Occipital lobe (tissue), 2 donors: ENCODE results near the gene APEH. TPM values are rescaled to one million over a fixed set of nuclear protein-coding genes. Genes with fewer than 3 reads are reported as not detected.

Experiments used
- DNase-seq: peaks from one replicate; lab custom pipeline; 2025; lab: John Stamatoyannopoulos, UW
- total RNA-seq: library from RNA; depleted of rRNA; stranded (reverse); fragments of >200 nt; gene quantifications from one replicate; pipeline ENCODE4 v1.2.3, GENCODE V29; 2014

The APEH gene
- total RNA-seq, 1 donor from 2014 or later = 65.4 TPM

DNA sequence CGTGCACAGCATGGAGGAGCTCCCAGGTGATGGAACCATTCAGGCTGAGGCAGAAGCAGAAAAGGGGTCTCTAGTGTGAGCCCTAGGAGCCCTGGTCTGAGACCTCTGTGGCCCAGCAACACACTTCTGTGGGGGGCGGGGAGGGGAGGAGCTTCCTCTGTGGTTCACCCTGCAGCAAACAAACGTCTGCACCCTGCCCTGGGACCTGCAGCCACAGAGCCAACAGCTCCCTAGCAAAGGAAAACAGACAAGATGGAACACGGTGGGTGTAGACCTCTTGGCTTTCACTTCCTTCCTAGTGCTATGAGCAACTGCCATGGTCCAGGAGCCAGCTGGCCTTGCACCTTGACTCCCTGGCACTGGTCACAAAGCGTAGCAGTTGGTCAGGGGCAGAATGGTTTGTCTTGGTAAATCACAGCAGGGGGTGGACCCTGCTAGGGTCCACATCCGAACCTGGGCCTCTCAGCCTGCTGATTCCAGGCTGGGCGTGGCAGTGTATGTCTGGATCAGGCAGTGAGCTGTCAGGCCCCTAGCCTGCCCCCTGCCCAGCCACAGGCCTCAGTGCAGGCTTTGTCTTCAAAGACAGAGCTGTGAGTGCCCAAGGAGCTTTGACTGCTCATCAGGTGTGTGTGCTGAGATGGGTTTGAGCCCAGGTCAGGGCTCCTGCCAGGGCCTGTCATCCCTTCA is 38.6 kb downstream of the APEH start:
- DNase-seq = no peak

DNA sequence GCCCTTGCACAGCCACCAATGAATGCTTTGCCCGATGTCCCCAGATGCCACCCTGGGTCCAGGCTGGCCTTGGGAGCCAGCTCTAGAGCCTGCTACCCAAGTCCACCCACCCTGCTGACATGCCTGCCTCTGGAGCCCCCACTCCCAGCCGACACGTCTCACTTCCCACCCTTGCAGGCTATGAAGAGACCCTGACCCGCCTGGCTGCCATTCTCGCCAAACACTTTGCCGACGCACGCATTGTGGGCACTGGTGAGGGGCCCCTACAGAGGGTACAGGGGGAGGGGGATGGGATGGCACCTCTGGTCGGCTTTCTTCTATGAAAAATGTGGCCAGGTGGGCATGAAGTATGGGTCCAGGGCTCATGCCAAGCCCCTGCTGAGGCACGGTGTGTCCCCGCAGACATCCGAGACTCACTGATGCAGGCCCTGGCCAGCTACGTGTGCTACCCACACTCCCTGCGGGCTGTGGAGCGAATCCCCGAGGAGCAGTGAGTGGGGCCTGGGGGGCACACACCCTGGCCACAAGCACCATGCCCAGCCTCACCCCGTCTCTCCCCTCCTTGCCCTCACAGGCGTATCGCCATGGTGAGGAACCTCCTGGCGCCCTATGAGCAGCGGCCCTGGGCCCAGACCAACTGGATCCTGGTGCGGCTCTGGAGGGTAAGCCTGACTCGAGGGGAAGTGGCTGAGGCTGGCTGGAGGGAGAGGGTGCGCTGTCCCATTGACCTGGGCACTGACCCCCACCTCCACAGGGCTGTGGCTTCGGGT is 39.4 kb downstream of the APEH start:
- DNase-seq = no peak

DNA sequence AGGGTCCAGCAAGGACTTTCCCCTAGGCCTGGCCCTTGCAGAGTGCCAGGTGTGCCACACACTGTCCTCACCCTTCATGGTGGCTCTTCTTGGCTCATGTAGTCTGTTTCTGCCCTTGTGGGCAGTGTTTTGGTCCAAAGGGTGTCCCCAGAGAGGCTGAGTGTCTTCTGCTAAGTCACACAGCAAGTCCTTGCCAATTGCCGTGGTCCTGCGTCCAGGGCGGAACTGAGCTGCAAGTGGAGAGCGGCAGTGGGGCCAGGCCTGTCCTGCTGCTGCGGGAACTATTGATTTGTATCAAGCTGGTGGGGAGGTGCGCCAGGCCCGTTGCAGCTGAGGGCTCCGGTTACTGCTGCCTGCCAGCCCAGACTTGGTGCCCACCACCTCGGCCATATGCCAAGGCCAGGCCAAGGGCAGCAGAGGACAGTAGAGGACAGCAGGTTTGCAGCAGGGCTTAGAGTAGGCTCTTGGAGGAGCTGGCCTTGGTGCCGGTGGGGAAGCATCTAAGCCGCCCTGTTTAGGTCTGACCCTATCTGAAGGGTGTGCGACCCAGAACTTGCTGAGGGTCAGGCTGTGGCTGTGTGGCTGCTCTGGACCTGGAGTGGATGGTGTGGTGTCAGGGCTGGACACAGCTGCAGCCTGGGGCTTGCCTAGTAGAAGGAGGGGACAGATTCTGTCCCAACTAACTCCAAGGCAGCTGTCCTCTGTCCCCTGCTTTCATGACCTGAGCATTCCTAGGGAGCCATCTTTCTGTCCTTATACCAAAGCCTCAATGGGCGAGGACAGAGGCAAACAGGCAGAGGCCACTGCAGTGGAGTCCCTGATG is 40.8 kb downstream of the APEH start:
- no peak for DNase-seq

DNA sequence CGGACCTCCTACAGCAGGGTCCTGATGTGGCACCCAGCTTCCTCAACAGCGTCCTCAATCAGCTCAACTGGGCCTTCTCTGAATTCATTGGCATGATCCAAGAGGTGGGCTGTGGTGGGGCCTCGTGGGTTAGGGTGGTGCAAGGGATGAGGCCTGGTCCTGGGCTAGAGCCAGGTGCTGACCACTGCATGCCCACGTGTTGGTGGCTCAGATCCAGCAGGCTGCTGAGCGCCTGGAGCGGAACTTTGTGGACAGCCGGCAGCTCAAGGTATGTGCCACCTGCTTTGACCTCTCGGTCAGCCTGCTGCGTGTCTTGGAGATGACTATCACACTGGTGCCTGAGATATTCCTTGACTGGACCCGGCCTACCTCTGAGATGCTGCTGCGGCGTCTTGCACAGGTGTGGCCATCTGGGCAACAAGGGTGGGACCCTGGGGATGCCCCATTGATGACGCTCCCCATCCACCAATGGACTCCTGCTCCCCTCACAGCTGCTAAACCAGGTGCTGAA is 41.5 kb downstream of the APEH start:
- no peak for DNase-seq

DNA sequence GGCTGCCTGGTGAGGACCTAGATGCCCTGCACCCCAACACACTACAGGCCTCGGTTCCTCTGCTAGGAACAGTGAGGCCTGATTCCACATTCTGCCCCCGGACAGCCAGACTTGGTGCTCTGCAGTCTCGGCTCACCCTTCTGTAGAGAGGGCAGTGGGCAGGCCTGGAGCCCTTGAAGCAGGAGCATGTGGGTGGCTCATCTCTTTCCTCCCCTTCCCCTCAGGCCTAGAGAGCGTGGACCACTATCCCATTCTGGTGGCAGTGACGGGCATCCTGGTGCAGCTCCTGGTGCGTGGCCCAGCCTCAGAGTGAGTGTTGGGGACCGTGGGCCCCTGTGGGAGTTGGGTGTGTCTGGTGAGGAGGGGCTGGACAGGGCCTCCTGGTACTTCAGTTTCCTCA is 42.0 kb downstream of the APEH start:
- no peak for DNase-seq

DNA sequence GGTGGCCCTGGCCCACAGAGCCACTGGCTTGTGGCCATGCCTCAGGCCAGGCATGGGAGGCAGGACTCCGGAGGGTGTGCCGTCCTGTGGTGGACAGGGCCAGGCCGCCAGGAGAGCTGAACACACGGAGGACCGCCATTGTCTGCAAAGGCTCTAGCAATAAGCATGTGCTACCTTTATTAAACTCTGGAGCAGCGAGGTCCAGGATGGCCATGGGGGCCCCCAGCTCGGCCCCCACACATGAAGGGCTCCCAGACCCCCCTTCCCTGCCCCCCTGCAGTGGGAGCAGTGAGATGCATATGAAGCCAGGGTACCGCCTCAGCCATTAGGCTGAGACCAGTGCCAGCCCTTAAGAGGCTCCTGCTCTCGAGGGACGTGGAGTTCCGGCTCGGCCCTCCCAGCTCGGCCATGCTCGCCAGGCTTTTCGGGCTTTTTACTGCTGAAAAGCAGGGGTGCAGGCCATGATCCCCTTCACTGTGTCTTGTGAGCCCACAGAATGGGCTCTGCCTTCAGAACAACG is 42.6 kb downstream of the APEH start:
- no peak for DNase-seq

DNA sequence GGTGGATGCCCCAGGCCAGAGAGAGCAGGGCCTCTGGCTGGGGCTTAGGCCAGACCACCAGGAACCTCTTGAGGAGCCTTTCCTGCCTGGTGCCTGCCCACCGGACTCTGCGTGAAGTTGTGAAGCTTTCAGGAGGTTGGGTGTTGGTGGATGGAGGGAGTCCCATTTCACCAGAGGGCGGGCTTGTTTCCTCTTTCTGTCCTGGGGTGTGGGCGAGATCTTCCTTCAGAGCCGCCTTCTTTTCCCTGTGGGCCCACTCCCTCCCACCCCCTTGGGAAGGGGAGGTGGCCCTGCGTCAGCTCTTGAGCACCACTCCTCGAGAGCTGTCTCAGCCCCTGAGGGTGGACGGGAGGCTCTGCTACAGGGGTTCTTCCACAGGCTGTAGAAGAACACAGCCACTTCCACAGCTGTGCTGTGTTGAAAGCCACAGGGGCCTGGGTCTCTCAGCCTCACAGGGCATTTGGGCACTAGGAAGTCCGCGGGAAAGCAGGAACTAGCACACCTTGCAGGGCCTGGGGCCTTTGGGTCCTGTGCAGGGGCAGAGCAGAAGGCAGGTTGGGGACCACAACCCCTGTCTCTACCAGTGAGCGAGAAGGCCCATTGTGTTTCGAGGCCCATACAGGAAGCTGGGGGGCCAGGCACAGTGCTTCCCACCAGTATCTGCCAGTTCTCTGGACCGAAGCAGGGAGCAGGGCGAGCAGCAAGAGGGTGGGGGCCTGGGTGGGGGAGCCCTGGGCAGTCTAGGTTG is 43.2 kb downstream of the APEH start:
- no peak for DNase-seq

DNA sequence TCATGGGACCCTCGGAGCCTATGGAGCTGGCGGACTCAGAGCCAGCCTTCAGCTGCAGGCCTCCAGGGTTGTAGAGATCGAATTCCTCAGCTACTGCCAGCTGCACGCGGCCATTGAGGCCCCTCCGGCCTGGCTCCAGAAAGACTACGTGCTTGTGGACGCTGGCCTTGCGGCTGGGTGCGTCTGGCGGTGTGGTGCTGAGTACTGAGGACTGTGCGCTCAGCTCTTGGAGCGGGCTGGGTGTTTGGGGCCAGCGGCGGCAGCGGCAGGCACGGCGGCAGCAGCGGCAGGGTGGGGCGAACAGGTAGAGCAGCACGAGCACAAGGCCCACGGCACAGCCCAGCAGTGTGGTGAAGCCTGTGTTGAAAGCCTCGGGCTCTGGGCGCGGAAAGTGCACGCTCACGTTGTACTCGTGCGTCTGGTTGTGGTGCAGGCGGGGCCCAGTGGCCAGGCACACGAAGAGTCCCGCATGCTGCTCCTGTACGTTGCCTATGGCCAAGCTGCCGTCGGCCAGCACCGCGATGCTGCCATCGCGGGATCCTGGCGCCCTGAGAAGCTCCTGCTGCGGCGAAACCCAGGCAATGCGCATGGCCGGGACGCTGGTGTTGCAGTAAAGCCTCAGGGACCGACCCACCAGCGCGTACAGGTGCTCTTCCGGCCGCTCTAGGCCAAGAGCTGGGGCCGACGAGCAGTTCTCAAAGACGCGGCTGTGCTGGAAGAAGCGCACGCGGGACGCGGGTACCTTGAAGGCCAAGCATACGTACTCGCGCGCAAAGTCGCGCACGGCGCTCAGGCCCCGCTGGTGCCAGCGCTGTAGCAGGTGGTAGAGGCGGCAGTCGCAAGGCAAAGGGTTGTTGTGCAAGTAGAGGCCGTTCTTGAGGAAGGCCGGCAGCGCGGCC is 44.1 kb downstream of the APEH start:
- DNase-seq = no peak

DNA sequence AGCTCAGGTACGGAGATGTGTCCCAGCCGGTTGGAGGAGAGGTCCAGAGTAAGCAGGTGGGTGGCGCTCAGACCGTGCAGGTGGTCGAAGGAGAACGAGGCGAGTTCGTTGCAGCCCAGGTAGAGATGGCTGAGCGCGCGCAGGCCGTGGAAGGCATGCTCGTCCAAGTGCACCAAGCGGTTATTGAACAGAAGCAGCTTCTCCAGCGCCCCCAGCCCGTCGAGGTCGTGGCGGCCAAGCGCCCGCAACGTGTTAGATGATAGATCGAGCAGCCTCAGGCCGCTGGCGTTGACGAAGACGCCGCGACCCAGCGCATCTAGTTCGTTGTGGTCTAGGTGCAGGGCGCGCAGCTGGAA is 44.7 kb downstream of the APEH start:
- no peak for DNase-seq

DNA sequence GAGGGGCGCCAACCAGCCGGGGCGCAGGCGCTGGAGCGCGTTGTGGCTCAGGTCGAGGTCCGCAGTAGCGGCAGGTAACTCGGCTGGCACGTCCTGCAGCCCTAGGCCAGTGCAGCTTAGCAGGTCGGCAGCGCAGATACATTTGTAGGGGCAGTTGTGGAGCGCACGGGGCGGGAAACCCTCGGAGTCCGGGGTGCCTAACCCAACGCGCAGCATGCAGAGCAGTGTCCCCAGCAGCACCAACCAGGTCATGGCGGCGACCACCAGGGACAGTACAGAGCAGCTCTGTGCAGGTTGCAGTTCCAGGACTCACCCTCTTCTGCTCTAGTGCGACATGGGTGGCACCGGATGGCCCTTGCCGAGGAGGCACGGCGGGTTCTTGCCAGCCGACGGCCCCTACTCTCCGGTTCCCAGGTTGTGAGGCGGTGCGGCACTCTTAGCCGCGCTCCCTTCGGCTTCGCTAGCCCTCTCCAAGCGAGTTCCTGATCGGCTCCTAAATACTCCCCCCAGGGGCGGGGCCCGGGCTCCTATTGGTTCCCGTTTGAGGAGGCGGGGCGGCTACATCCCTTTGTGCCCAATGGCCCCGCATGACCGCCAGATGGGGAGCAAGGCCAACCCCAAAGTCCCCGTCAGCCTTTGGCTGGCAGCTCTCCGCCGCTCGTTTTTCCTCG is 45.2 kb downstream of the APEH start, which contains the start of gene AMIGO3:
AMIGO3 (minus strand) TSS at position 471 of the 671 bp plus-strand sequence; CDS start at position 252, 219 bp downstream.
- DNase-seq = peak; percentile 94

DNA sequence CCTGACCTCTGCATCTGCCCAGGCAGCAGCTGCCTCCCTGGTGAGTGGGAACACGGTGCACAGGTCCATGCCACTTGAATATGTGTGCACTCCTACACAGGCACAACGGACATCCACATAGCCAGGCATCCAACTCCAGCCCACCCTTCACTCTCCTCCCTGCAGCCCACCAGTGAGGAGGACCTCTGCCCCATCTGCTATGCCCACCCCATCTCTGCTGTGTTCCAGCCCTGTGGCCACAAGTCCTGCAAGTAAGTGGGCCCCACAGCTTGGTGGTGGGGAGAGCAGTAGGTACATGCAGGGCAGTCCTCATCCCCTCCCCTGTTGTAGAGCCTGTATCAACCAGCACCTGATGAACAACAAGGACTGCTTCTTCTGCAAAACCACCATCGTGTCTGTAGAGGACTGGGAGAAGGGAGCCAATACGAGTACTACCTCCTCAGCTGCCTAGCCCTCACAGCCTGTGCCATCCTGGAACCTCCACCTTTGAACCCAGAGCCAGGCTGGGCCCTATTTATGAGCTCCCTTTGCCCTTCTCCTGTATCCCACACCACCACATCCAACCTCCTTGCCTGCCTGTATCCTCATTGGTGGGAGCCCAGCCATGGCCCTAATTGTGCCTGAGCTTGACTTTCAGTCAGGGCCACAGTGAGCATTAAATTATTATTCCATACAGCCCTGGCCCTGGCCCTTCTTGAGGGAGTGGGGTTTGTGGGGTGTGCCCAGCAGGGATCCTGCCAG is 46.9 kb downstream of the APEH start:
- no peak for DNase-seq

DNA sequence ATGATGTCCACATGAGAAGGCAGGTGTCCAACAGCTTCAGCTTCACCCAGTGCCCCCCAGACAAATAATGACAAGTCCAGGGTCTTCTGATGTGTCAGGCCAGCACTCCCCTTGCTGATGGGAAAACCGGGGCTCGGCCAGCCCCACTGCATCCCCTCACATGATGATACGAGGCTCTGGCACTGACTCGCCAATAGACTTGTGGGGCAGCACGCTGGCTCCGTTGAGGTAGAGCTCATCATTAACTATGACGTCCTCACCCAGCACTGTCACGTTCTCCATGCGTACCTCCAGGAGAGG is 47.4 kb downstream of the APEH start:
- DNase-seq = no peak

DNA sequence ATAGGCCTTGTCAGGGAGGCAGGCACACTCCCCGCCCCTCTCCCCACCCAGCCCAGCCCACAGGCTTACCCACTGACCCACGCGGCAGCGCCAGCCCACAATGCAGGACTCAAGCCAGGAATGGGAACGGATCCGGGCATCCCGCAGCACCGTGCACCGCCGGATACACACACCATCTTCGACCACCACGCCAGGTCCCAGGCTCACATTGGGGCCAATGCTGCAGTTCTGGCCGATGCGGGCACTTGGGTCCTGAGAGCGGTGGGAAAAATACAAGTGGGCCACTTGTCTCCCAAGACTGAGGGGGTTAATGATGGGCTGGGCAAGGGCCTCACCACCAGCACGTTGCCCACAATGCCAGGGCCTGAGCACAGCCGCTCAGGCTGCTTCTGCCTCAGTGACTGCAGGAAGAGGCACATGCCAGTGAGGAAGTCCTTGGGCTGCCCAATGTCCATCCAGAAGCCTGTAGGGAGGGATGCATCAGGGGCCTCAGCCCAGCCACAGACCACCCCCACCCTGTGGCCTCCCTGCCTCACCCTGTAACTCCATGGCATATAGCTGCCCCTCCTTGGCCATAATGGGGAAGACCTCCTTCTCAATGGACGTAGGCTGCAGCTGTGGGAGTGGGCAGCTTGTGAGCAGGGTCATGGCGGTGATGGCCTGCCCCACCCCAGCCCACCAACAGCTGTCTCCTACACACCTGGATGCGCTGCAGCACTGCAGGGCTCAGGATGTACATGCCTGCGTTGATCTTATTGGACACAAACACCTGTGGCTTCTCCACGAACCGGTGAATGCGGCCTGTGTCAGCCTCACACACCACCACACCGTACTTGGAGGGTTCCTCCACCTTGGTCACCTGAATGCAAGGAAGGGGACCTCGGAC is 48.0 kb downstream of the APEH start:
- DNase-seq = no peak

DNA sequence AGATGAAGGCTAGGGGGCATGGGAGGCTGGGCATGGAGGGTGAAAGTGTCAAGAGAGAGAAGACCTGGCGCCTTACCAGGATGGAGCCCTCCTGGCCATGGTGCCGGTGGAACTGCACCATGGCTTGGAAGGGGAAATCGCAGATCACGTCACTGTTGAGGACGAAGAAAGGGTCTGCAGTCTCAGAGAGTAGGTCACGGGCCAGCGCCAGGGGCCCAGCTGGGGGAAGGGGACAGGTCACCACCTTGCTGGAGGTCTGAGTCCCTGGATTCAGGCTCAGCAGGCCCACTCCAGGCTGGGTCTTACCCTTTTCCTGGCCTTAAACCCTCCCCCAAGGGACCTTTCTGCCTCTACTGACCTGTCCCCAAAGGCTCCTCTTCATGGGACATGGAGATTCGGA is 48.7 kb downstream of the APEH start:
- DNase-seq = no peak

DNA sequence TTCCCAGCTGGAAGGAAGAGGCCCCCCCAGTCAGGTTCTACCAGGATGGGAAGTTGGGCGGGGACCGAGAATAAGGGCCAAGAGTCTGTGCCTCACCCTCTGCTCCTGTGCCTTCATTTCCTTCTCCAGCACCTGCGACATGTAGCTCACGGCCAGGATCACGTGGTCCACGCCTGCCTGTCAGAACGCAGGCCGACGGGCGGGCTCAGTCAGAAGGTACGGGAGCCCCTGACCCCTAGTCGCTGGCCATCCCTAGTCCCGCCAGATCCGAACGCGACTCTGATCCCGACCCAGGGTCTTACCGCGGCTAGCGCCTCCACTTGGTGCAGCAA is 49.1 kb downstream of the APEH start:
- peak; percentile 39 for DNase-seq

DNA sequence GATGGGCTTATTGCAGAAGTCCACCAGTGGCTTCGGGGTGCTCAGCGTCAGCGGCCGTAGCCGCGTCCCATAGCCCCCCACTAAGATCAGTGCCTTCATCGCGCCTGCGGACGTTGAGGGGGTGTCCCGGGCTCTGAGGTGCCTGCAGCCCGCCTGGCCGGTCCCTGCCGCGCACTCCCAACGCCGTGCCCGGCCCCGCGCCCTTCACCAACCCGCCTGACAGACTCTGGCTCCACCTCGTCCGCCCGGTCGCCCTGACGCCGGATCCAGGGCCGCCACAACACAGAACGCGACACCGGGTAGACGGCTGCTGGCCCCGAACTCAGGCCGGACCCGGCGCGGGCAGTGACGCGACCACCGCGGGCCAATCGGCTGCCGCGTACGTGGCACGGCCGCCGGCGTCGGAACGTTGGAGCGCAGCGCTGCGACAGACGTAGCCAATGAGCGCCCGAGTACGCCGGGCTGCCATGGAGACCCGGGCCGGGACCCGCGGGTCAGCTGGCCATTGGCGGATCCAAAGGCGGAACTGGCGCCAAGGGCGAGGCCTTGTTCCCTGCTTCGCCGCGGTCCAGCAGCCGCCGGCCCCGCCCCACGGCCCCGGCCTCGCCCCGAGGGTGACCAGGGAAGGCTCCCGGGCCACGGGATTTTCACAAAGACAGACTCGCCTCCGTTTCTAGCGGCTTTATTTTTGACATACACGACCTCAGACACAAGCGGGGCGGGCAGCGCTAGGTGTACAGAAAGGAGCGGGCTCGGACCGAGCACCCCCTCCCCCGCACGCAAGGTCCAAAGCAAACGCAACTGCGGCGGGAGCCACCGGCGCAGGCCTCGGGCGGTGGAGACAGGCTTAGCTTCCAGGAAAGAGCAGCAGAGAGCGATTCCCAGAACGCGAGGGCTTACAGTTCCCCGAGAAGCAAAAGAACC is 49.7 kb downstream of the APEH start, which contains the start of gene GMPPB:
GMPPB (minus strand) TSS at position 324 of the 924 bp plus-strand sequence; CDS start at position 99, 225 bp downstream.
- peak; percentile 92 for DNase-seq

DNA sequence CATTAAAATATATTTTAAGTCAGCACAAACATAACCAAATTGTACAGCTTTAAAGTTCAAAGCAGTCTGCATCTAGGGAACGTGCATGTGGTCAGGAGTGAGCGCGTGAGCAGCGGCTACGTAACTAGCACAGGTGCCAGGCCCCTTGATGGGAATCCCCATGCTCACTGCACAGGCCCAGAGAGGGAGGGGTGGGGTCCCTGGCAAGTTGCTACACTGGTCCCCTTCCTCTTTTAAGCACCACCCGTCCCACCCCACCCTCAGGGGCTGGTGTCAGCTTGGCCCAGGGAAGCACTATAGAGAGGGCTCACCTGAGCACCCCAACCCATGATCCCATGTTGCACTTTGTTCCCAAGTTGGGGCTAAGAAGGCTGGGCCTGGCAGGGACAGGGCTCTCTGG is 50.4 kb downstream of the APEH start:
- DNase-seq = no peak
